MM.1S (cell line): ENCODE results near the gene SNX33.

Source experiments
- CTCF ChIP-seq: fragments of 300-600 bp; sonication (generic); IDR thresholded peaks from 2 replicates; pipeline ENCODE4 v1.5.1; 2016; ENCODE audit warnings: antibody characterized with exemption, low read length, mixed read lengths
- EZH2phosphoT487 ChIP-seq: fragments of 300-600 bp; sonication (generic); IDR thresholded peaks from 2 replicates; pipeline ENCODE4 v1.6.1; 2018; ENCODE audit warnings: antibody characterized with exemption, low read length

- no peak for TF ChIP-seq CTCF
- no peak for TF ChIP-seq EZH2phosphoT487
These were observed 14.0 kb downstream of the SNX33 start for GRCh38 chr15:75661756-75662140.
